Measurements from ENCODE around the gene GNAL.

- TF ChIP-seq CTCF (IDR thresholded peaks at IDR 0.05; ENCODE audit: insufficient read depth, low read length, poor library complexity, severe bottlenecking): no peak
- TF ChIP-seq EZH2phosphoT487 (conservative IDR thresholded peaks at IDR 0.05; ENCODE audit: low read length): no peak
Measured at GRCh38 chr18:11667578-11667977, 21.5 kb upstream of the GNAL start.
